Measurements from ENCODE around the gene GRM2.

The GRM2 gene

DNA sequence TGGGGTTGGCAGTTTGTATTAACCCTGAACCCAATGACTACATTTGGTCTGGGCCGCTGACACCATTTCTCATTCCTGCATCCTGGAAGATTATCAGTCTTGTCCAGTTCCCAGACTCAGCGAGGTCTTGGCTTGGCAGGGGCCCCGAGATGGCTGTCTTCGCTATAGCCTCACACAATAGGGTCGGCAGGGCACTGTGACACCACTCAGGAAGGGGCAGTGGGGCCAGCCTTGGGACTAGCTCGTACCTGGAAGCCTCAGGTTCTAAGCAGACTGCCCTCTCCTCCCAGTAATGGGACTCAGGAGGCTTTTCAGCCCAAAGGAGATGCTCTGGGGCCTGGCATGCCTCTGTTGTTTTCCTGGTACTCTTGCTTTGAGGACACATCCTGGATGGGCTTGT is 26.7 kb upstream of the GRM2 start:
- DNase-seq (ENCODE audit: low spot score) = no peak
- no peak for FAIRE-seq

DNA sequence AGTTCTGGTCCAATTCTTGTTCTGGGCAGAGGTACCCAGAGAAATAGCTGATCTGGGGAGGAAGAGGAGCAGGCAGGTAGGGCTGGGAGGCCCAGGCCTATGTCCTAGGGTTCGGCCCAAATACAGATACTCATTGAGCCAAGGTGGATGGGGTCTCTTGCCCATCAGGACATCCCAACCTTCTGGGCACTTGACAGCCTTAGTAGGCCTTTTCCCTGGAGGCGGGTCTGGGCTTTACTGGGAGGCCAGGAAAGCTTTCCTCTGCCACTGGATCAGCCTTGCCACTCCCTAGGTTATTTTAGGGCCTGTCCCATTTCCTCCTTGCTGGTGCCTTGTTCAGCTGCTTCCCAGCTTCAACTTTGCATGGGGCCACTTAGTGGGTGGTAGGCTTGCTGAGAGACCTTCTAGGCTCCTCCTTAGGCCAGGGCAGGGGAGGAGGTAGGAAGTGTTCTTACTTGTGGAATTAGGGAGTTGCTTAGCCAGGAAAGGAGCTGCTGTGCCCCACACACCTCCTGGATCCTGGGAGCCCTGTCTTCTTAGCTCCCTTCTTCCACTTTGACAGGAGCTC is 26.1 kb upstream of the GRM2 start:
- no peak for DNase-seq (ENCODE audit: low spot score)
- no peak for FAIRE-seq

DNA sequence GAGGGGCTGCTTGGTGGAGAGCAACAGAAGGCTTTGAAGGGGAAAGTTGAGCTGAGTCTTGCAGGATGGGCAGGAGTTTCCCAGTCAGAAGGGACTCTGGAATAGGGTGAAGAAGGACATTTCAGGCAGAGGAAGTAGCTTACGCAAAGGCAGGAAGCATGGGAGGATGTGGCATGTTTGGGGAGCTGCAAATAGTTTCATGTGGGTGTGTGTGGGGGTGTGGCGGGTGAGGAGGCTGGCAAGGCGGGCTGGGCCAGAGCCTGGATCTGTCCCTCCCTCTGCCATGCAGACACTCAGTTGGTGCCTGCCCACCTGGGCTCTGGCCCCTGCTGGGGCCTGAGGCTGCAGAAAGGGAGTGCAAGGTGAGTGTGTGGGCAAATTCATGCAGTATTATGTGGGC is 25.4 kb upstream of the GRM2 start:
- DNase-seq (ENCODE audit: low spot score) (no peak), FAIRE-seq (no peak)

DNA sequence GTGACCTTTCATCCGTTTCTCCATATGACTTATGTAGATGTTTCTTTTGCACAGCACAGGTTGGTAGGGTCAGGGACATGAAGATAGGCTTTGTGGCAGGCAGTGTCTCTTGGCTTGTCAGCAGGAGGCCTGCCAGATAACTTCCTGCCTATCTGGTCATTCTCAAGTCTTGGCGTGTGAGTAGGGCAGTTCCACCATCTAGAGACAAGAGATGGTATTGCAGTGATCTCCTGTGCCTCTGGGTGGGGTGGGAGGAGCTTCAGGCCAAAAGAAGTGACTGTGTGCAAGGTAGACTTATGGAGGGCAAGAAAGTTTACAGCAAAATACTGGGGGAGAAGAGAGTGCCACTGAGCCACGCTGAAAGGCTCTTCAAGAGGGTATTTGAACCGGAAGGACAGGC is 24.8 kb upstream of the GRM2 start:
- peak; percentile 97 for FAIRE-seq
- DNase-seq (ENCODE audit: low spot score) = peak; percentile 87

DNA sequence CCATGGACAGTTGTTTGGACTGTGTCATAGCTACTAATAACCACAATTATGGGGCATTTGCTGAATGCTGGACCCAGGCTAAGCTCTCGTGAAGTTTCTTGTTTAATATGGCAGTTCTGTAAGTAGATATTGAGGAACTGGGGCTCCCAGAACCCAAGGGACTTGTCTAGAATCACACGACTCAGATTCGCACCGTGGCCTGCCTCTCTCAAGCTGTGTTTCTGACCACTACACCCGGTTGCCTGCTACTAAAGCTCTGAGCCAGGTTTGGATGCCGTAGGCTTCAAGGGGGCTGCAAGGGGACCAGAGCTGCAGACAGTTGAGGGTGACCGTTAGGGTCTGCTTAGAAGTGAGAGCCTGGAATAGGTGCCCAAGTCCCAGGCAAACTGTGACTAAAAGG is 24.3 kb upstream of the GRM2 start:
- no peak for FAIRE-seq
- DNase-seq (ENCODE audit: low spot score) = no peak

DNA sequence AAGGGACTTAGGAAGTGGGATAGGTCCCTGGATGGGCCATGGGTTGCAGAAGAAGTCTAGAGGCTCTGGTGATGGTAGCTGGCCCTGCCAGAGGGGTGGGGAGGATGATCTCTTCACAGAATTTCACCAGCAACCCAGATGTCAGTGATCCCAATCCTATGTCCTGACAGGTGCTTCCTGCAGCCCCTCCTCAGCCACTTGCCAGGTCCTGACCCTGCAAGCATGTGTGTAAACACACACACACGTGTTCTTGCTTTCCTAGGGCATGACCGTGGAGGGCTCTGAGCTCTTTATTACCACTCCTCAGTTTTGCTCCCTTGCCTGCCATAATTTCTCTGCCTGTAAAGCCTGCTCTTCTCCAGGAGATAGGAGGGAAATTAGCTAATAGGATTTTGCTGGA is 23.3 kb upstream of the GRM2 start:
- no peak for DNase-seq (ENCODE audit: low spot score)
- FAIRE-seq = no peak

DNA sequence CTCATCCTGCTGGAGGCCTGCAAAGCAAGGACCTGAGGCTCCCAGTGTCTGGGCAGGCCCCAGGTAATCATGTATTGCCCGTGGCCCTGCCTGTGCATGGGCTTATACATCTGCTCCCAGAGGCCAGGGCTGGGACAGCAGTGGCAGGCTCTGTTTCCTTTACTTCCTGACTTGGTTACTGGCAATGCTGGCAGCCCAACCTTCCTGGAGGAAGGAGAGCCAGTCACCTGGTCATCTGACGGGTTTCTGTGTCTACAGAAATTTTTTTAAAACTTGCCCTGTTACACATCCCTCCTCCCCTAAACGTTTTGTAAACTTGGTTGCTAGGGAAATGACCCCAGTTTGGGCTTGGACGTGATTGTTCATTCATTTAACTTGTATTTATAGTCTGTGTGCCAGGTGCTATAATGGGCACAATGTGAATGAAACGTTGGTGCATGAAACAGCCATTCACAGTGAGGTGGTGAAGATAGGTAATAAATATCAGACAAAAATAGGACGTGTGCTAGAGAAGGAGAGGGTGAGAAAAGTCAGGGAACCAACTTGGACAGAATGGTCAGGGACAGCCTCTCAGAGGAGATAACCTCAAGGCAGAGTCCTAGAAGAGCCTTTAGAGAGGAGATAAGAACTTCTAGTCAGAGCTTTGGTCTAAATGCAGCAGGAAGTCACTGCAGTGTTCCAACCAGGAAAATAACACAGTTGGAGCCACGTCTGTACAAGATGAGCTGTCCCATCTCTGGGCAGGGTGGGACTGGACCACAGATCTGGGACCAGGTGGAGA is 21.7 kb upstream of the GRM2 start:
- FAIRE-seq = no peak
- DNase-seq (ENCODE audit: low spot score) = no peak

DNA sequence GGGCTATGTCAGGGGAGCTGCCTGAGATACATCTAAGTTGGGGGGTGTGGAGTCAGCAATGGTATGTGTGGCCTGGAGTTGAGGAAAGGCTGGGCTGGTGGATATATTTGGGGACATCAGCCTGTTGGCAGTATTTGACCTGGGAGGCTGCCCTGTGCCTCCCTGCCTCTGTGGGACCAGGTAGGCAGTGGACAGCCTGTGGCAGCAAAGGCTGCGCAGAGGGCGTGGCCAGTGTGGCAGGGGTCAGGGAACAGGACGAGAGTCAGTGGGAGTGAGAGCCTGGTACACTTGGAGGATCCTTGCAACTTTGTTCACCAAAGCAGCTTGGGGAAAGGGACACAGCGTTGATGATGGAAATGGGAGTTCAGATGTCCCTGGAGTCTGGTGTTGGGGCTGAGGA is 20.8 kb upstream of the GRM2 start:
- DNase-seq (ENCODE audit: low spot score) (no peak), FAIRE-seq (no peak)

DNA sequence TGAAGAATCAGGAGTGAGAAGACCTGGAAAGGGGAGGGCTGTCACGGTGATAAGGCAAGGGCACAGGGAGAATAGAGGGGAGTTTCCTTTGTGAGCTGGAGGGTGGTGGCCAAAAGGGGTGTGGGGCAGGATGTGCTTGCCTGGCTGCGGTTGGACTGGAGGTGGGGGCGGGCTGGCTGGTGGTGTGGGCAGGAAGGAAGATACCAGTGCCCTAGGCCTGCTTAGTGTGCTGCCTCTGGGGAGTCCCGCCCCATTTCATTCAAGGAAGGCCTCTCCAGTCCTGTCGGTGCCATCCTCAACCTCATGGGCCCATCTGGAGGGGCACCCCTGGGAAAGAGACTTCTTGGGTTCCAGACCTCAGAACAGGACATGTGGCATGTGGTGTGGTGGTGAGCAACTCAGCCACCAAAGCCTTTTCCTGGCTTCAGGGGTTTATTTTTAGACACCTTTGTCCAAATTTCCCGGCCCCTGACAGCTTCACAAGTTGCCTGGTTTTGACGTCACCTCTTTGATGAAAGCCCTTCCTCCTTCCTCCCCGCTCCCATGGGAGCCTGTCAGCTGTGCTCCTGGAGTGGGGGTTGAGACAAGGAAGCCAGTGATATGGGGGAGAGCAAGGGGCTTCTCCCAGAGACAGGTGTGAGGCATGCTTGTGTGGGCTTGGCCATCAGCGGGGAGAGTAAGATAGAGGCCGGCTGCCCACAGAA is 20.2 kb upstream of the GRM2 start:
- FAIRE-seq = no peak
- peak; percentile 69 for DNase-seq (ENCODE audit: low spot score)

DNA sequence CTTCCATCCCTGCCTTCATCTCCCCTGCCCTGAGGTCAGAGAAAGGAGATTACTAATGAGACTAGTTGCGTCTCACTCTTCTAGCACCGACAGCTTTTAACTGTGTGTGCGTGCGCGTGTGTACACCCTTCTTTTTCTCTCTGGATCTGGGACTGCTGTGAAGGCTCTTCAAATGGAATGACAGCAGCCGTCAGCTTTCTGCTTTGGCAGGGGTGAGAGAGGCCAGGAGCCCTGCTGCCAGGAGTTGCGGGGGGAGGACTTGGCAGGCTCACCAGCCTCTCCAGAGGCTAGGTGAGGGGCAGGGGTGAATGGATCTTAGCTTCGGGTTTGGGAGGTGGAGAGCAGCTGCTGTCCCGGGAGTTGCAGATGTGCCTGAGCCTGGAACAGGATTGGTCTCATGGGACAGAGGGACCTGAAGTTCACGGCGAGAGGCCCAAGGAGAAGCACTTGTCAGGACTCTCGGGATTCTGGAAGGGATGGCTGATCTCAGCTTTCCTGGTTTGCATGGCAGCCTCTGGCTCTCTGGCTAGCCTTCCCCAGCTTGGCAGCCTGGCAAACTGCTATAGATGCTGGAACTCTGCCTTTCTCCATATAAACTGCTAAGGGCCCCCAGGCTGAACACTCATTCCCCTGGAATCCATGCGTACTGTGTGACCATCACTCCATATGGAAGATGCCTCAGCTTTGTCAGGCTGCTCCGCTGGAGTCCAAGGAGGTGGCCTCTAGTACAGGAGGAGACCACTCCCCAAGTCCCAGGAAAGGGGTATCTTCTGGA is 19.2 kb upstream of the GRM2 start:
- DNase-seq (ENCODE audit: low spot score) (no peak), FAIRE-seq (no peak)

DNA sequence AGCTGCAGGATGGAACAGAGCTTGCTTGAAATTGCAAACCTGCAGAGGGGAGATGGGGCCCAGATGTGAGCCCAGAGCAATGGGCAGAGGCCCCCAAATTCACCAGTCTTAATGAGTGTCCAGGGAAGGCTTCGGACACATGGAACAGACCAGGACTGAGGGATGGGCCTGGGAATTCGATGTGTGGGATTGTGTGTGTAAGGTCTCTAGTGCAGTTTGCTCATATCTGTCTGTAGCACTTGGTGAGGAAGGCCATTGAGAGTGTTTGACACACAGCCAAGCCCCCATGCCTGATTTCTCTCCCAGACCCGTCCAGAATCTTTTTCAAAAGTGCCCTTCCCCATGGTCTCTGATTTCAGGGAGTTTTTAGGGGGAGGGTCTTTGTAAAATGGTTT is 18.7 kb upstream of the GRM2 start:
- FAIRE-seq = no peak
- DNase-seq (ENCODE audit: low spot score) = no peak

DNA sequence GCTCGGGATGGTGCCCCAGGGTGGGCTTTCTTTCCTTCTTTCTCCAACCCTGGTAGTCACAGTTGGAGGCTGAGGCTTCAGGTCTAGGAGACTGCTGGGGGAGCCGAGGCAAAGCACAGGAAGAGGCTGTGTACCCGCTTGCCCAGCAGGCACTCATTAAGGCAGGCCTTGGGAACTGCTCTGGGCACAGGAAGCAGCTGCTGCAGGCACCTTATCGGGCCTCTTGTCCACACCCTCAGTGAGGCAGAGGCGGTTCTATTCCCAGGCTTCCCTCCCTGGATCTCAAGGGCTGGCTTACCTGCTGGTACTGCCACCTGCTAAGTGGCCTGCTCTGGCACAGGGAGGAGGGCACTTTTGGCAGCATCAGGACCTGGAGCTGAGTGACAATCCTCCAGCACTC is 15.8 kb upstream of the GRM2 start:
- DNase-seq (ENCODE audit: low spot score) = no peak

DNA sequence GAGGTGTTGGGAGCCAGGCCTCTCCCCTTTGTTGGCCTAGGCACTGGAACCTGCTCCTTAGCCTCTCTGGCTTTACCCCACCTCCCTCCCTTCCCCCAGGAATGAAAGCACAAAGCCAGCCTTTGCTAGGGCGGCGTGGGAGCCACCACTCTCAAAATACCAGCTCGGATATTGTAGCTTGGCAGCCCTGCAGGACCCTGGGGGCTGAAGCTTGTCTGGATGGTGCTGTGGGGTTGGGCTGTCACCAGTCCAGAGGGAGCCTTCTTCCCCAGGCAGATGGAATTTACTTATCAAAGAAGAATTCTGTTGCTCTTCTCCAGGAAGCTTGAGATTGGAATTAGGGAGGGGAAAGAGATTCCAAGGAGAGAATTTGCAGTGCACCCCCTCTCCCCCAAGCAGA is 14.9 kb upstream of the GRM2 start:
- DNase-seq (ENCODE audit: low spot score) (no peak), FAIRE-seq (no peak)

More for the DNA sequence above, 15.8 kb upstream of the GRM2 start:
- no peak for FAIRE-seq

DNA sequence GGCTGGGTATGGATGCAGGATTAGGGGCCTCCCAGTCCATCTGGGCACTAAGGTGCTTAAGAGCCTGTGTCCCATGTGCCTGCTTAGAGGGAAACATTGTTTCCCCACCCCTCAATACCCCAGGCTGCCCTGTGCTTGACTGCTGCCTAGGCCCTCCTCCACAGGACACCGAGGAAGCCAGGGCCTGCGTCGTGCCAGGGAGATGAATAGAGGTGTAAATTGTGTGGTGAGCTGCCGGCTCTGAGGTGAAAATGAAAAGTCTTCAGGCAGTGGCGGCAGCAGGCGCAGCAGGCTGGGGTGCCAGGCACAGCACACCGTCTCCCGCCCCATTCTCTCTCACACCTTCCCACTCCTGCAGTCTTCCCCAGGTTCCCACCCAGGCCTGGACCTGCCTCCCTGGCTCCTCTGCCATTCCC is 13.9 kb upstream of the GRM2 start:
- FAIRE-seq = no peak

DNA sequence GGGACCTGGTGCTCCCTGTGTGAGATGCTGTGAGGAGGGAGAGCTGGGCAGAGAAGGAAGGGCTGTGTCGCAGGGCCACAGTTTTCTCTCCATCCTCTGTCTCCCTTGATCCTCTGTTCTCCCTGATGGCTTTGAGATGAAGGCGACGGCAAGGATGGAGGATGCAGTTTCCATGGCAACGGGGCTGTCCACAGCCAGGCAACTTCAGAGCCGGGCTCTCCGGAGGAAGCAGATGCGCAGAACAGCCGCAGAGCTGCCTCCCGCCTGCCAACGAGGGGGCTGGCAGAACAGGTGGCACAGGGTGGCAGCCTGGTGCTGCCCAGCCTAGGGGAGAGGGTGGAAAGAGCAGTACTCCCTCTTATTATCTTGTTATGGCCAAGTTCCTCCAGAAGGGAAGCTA is 9.9 kb upstream of the GRM2 start:
- no peak for FAIRE-seq
- no peak for DNase-seq (ENCODE audit: low spot score)

More for the DNA sequence above, 13.9 kb upstream of the GRM2 start:
- DNase-seq (ENCODE audit: low spot score) = no peak

DNA sequence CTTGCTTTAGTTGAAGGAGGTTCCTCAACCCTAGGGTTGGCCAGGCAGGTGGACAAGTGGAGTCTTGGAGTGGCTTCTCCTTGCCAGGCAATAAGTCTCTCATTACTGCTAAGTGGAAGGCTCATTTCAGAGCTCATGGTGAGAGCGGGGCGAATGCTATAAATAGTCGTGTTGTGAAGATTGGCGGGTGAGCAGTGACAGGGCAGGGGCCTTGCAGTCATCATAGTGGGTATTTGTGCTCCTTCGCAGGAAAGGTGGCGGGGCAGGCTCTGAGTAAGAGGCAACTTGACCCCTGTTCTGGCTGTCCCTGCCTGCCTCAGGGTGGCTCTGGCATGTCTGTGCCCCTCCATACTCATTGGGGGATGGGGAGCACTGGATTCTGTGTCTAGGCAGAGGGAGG is 8.7 kb upstream of the GRM2 start:
- FAIRE-seq = no peak
- DNase-seq (ENCODE audit: low spot score) = no peak

DNA sequence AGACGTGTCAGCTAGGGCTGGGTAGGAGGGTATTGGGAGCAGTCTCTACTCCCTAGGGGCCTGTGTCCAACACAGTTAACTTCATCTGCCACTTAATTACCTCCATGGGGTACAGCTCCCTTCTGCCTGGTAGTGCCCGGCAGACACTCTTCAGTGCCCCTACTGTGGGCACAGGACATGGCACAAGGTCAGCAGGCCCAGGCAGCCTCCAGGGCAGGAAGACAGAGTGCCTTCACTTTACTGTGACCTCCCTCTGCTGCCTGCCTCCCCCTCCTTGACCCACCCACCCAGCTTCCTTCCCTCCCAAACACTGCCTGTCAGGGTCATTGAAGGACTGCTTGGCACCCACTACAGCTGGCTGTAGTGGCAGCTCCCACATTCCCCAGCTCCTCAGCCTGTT is 6.5 kb upstream of the GRM2 start:
- DNase-seq (ENCODE audit: low spot score) (no peak), FAIRE-seq (no peak)

DNA sequence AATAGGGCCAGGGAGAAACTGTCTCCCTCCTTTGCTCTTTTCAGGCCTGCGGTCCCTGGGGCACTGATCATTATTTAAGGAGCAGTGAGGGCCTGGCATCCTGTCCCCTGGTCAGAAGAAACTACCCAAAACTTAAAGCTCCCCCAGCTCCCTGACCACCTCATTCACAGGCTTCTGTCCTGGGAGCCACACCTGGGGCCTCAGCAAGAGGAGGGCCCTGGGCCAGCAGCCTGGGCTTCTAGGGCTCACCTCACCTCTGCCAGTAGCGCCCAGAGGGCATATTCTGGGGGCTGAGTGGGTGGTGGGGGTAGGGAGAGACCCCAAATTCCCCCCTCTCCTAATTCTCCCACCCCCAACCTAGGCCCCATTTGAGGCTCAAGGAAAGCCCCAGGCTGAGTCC is 4.7 kb upstream of the GRM2 start:
- DNase-seq (ENCODE audit: low spot score) (no peak), FAIRE-seq (no peak)

DNA sequence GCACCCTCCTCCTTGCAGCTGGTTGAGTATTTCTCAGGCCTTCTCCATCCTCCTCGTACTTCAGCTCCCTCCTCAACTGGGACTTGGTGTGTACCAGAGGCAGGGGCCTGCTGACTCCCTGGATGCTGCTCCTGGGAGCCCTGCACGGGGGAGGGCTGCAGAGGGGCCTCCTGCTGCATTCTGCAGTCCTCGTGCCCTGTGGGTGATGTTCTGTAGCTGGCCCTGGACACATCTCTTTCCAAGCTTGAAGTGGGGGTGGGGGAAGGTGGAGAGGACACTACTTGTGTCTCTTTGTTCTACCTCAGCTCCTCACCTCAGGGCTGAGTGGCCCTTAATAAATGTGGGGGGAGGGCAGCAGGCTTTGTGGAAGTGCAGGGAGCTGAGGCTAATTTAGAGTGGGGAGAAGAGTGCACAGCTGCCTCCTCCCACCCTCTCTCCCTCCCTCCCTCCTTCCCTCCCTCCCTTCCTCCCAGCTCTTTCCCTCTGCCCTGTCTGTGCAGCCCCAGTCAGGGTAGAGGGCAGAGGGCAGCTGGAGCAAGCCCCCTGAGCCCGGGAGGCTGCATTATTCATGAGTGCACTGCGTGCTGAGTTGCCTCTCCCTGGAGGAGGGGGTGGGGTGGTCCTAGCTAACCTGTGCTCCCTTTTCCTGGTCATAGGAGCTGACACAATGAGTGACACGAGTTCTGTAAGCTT is 3.7 kb upstream of the GRM2 start:
- DNase-seq (ENCODE audit: low spot score) (no peak), FAIRE-seq (no peak)

DNA sequence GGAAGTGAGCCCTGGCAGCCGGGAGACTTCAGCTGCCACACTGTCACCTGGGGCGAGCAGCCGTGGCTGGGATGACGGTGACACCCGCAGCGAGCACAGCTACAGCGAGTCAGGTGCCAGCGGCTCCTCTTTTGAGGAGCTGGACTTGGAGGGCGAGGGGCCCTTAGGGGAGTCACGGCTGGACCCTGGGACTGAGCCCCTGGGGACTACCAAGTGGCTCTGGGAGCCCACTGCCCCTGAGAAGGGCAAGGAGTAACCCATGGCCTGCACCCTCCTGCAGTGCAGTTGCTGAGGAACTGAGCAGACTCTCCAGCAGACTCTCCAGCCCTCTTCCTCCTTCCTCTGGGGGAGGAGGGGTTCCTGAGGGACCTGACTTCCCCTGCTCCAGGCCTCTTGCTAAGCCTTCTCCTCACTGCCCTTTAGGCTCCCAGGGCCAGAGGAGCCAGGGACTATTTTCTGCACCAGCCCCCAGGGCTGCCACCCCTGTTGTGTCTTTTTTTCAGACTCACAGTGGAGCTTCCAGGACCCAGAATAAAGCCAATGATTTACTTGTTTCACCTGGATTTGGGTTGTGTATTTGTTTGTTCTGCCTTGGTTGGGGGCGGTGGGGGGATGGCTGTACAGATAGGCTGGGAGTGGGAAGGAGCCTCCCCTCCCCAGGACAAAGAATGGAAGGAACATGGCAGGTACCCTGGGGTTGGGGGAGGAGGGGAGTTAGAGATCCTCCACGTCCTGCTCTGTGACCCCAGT is 2.9 kb upstream of the GRM2 start:
- DNase-seq (ENCODE audit: low spot score) (no peak), FAIRE-seq (no peak)

DNA sequence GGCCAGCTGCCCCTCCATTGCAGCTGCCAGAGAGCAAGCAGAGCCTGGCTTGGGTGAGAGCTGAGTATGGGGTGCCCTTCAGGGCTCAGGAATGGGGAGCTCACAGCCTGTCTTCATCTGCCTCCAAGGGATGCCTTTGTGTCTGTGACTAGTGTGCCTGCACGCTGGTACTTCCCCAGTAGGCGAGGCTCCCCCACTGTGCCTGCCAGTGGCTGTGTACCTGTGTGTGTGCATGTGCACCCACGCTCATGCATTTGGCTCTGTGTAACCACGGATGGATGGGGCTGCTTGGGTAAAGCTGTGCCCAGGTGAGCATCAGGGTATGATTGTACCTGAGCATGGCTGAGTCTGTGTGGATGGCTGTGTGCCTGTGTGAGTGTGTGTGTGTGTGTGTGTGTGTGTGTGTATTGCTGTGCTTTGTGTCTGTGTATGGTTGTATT is 2.3 kb upstream of the GRM2 start:
- DNase-seq (ENCODE audit: low spot score) (no peak), FAIRE-seq (peak; percentile 50)
